ENCODE data around the gene PDCL2. TPM values are rescaled to one million over a fixed set of nuclear protein-coding genes. Genes with fewer than 3 reads are reported as not detected.

PDCL2 gene
- total RNA-seq, 1 donor, result not detected

- H3K4me3 ChIP-seq (ENCODE audit: low read depth, low read length), result no peak overlapping the region
- no peak for TF ChIP-seq CTCF (IDR thresholded peaks at IDR 0.05; ENCODE audit: insufficient read depth, low read depth, low read length)
- DNase-seq (ENCODE audit: low read depth), result no peak
Measured at GRCh38 chr4:55510685-55511084, 81.4 kb downstream of the PDCL2 start.

GRCh38 chr4:55509266-55509665, 82.8 kb downstream of the PDCL2 start:
- H3K4me3 ChIP-seq (ENCODE audit: low read depth, low read length), result no peak overlapping the region
- TF ChIP-seq CTCF (IDR thresholded peaks at IDR 0.05; ENCODE audit: insufficient read depth, low read depth, low read length), result no peak
- peak; percentile 30 for DNase-seq (ENCODE audit: low read depth)

GRCh38 chr4:55507612-55508011, 84.4 kb downstream of the PDCL2 start:
- DNase-seq (ENCODE audit: low read depth), result no peak
- no peak overlapping the region for H3K4me3 ChIP-seq (ENCODE audit: low read depth, low read length)
- TF ChIP-seq CTCF (IDR thresholded peaks at IDR 0.05; ENCODE audit: insufficient read depth, low read depth, low read length), result no peak

Other genes starting within 250 kb of the PDCL2 start
- gene SRD5A3, start 246.0 kb downstream of the PDCL2 start, total RNA-seq, result 6.8 and 8.6 TPM in 2 replicates
- 123 and 186 TPM in 2 replicates for gene TMEM165, start 196.3 kb downstream of the PDCL2 start, total RNA-seq
- 42.8 and 69.1 TPM in 2 replicates for gene CLOCK, start 45.3 kb downstream of the PDCL2 start, total RNA-seq
- not detected in 2 replicates for gene NMU, start 44.1 kb upstream of the PDCL2 start, total RNA-seq
- gene EXOC1L, start 227.5 kb upstream of the PDCL2 start, total RNA-seq, result not detected in 2 replicates

Data from fibroblast of villous mesenchyme (primary cell).